H1 (cell line): ENCODE measurements around the gene CSF2RB. TPM values are rescaled to one million over a fixed set of nuclear protein-coding genes. Genes with fewer than 3 reads are reported as not detected.

Experiments used
- CTCF ChIA-PET: fragments of 300-600 bp; sonication (Branson Sonifier 250); formaldehyde crosslinking; loops from one replicate; lab custom pipeline; 2021; ENCODE audit not compliant: partially characterized antibody; lab: Charles Lee
- POLR2A ChIA-PET: fragments of 300-600 bp; sonication (Branson Sonifier 250); formaldehyde crosslinking; loops from one replicate; lab custom pipeline; 2021; ENCODE audit warnings: inconsistent platforms; ENCODE audit not compliant: partially characterized antibody; lab: Charles Lee
- DNase-seq, 2 experiments: peaks; one replicate each; pipeline versions ENCODE4 v3.0.0 to v3.0.0-alpha.2; 2010 to 2022; ENCODE audit warnings: low spot score in 2 of 2, low read depth in 1 of 2, mixed read lengths in 1 of 2
- FAIRE-seq: peaks from 2 replicates; lab custom pipeline; 2011; peaks lifted over from hg19 to GRCh38; lab: Jason Lieb, UNC
- H2AFZ ChIP-seq: 2 replicates; pipeline ENCODE4 v1.8.1; 2012; ENCODE audit warnings: low read length, inconsistent platforms
- H2AK5ac ChIP-seq: 2 replicates; pipeline ENCODE4 v1.6.1; 2013; ENCODE audit warnings: low read depth, low read length
- H2BK120ac ChIP-seq: replicated peaks from 2 replicates; pipeline ENCODE3; 2013; ENCODE audit warnings: low read depth, low read length, inconsistent platforms
- H2BK12ac ChIP-seq: 2 replicates; pipeline ENCODE4 v1.6.1; 2013; ENCODE audit warnings: low read depth, low read length
- H2BK15ac ChIP-seq: 2 replicates; pipeline ENCODE4 v1.6.1; 2013; ENCODE audit warnings: low read length
- H2BK20ac ChIP-seq: 2 replicates; pipeline ENCODE4 v1.6.1; 2013; ENCODE audit warnings: low read length
- H2BK5ac ChIP-seq: 2 replicates; pipeline ENCODE4 v1.6.1; 2013; ENCODE audit warnings: low read depth, low read length
- H3K14ac ChIP-seq: 2 replicates; pipeline ENCODE4 v1.6.1; 2013; ENCODE audit warnings: inconsistent platforms; ENCODE audit not compliant: insufficient read length
- H3K18ac ChIP-seq: 2 replicates; pipeline ENCODE4 v1.6.1; 2013; ENCODE audit warnings: low read length; ENCODE audit errors: extremely low read depth
- H3K23ac ChIP-seq: 2 replicates; pipeline ENCODE4 v1.6.1; 2013; ENCODE audit warnings: inconsistent platforms; ENCODE audit not compliant: insufficient read length
- H3K23me2 ChIP-seq: 2 replicates; pipeline ENCODE4 v1.6.1; 2013; ENCODE audit warnings: low read depth, low read length
- H3K27ac ChIP-seq: 2 replicates; pipeline ENCODE4 v1.6.1; 2011; ENCODE audit warnings: low read depth, low read length, inconsistent platforms
- H3K27me3 ChIP-seq, 4 experiments: replicated peaks in 1 of 4; 1 replicate in 1 of 4; 2 replicates in 3 of 4; pipeline versions ENCODE4 v1.6.1 to v1.8.1; 2011 to 2013; ENCODE audit warnings: low read length in 3 of 4, mild to moderate bottlenecking in 3 of 4, inconsistent platforms in 2 of 4, mixed read lengths in 2 of 4, moderate library complexity in 1 of 4; ENCODE audit not compliant: control insufficient read depth in 3 of 4, insufficient read depth in 3 of 4; ENCODE audit errors: extremely low read depth in 1 of 4
- H3K36me3 ChIP-seq, 4 experiments: 2 replicates each; pipeline versions ENCODE4 v1.6.1 to v1.8.1; 2011 to 2013; ENCODE audit warnings: mild to moderate bottlenecking in 4 of 4, low read length in 3 of 4, moderate library complexity in 2 of 4, control low read depth in 1 of 4, inconsistent platforms in 1 of 4; ENCODE audit not compliant: insufficient read depth in 4 of 4, control insufficient read depth in 2 of 4
- H3K4ac ChIP-seq: replicated peaks from 2 replicates; pipeline ENCODE3; 2013; ENCODE audit warnings: low read length, low read depth, mixed read lengths, inconsistent platforms; ENCODE audit not compliant: insufficient read length
- H3K4me1 ChIP-seq, 4 experiments: replicated peaks in 1 of 4; 1 replicate in 1 of 4; 2 replicates in 3 of 4; pipeline versions ENCODE4 v1.6.1 to v1.8.1; 2011 to 2013; ENCODE audit warnings: low read length in 3 of 4, inconsistent platforms in 2 of 4, mixed read lengths in 1 of 4; ENCODE audit not compliant: insufficient read depth in 4 of 4, control insufficient read depth in 3 of 4
- H3K4me2 ChIP-seq, 2 experiments: 2 replicates each; pipeline versions ENCODE4 v1.6.1 to v1.8.1; 2011 to 2013; ENCODE audit warnings: low read depth in 2 of 2, low read length in 2 of 2, control low read depth in 1 of 2, inconsistent platforms in 1 of 2, mild to moderate bottlenecking in 1 of 2; ENCODE audit not compliant: insufficient read depth in 1 of 2
- H3K4me3 ChIP-seq, 4 experiments: fragments of 200-600, 300-600 bp in 1 of 4; sonication (generic), shearing (Covaris generic), sonication (Bioruptor Twin) in 1 of 4; 2 replicates each; pipeline versions ENCODE4 v1.5.1 to v1.8.1; 2011 to 2016; ENCODE audit warnings: low read length in 4 of 4, low read depth in 3 of 4, control low read depth in 2 of 4, inconsistent platforms in 2 of 4, mild to moderate bottlenecking in 2 of 4, mixed read lengths in 1 of 4, moderate library complexity in 1 of 4; ENCODE audit not compliant: insufficient read depth in 2 of 4; ENCODE audit errors: extremely low read depth in 1 of 4
- H3K56ac ChIP-seq: replicated peaks from 2 replicates; pipeline ENCODE3; 2013; ENCODE audit warnings: low read depth, mild to moderate bottlenecking, mixed read lengths, low read length, inconsistent platforms; ENCODE audit not compliant: insufficient read length
- H3K79me1 ChIP-seq: 2 replicates; pipeline ENCODE4 v1.6.1; 2013; ENCODE audit warnings: low read depth, low read length, control low read depth
- H3K79me2 ChIP-seq, 2 experiments: 2 replicates each; pipeline versions ENCODE4 v1.6.1 to v1.8.1; 2012 to 2013; ENCODE audit warnings: low read length in 2 of 2, mild to moderate bottlenecking in 2 of 2, inconsistent platforms in 1 of 2; ENCODE audit not compliant: insufficient read depth in 2 of 2, control insufficient read depth in 1 of 2
- H3K9ac ChIP-seq, 4 experiments: replicated peaks in 1 of 4; 1 replicate in 1 of 4; 2 replicates in 3 of 4; pipeline versions ENCODE4 v1.6.1 to v1.8.1; 2011 to 2013; ENCODE audit warnings: low read depth in 3 of 4, low read length in 3 of 4, control low read depth in 2 of 4, mild to moderate bottlenecking in 2 of 4, moderate library complexity in 2 of 4, inconsistent platforms in 1 of 4; ENCODE audit errors: extremely low read depth in 1 of 4
- H3K9me3 ChIP-seq, 2 experiments: 2 replicates each; pipeline versions ENCODE4 v1.6.1 to v1.8.1; 2012 to 2013; ENCODE audit warnings: mild to moderate bottlenecking in 2 of 2, moderate library complexity in 2 of 2, control low read depth in 1 of 2, inconsistent platforms in 1 of 2, low read depth in 1 of 2, low read length in 1 of 2, mixed read lengths in 1 of 2; ENCODE audit not compliant: insufficient read depth in 2 of 2
- H4K20me1 ChIP-seq, 2 experiments: replicated peaks in 1 of 2; 2 replicates each; pipeline versions ENCODE3 to v1.8.1; 2011 to 2013; ENCODE audit warnings: inconsistent platforms in 2 of 2, low read length in 2 of 2, mild to moderate bottlenecking in 1 of 2; ENCODE audit not compliant: insufficient read depth in 2 of 2, control insufficient read depth in 1 of 2
- H4K5ac ChIP-seq: 2 replicates; pipeline ENCODE4 v1.6.1; 2013; ENCODE audit warnings: low read length, low read depth, mixed read lengths, inconsistent platforms; ENCODE audit not compliant: insufficient read length
- H4K8ac ChIP-seq: 2 replicates; pipeline ENCODE4 v1.8.0; 2013; ENCODE audit warnings: mild to moderate bottlenecking, moderate library complexity, low read length, inconsistent platforms; ENCODE audit not compliant: insufficient read depth; ENCODE audit errors: extremely low read depth
- H4K91ac ChIP-seq: replicated peaks from 2 replicates; pipeline ENCODE3; 2013; ENCODE audit warnings: low read length, mixed read lengths, inconsistent platforms; ENCODE audit not compliant: insufficient read length
- BACH1 ChIP-seq: IDR thresholded peaks from 2 replicates; pipeline ENCODE4 v1.6.1; 2012; ENCODE audit warnings: low read length, improper control_type of control experiment
- BCL11A ChIP-seq, 2 experiments: IDR thresholded peaks; one replicate each; pipeline ENCODE4 v1.6.1; 2011; ENCODE audit warnings: low read depth in 2 of 2, low read length in 2 of 2, mild to moderate bottlenecking in 2 of 2
- CHD1 ChIP-seq: IDR thresholded peaks from 2 replicates; pipeline ENCODE4 v1.6.1; 2012; ENCODE audit warnings: low read depth, low read length, improper control_type of control experiment
- CTCF ChIP-seq, 3 experiments: IDR thresholded peaks; 1 replicate in 2 of 3; 2 replicates in 1 of 3; pipeline versions ENCODE4 v1.5.1 to v1.6.1; 2011; ENCODE audit warnings: low read length in 3 of 3, mild to moderate bottlenecking in 3 of 3, inconsistent platforms in 2 of 3, low read depth in 1 of 3, moderate library complexity in 1 of 3; ENCODE audit not compliant: insufficient read depth in 1 of 3; ENCODE audit errors: control extremely low read depth in 1 of 3
- GTF2F1 ChIP-seq: IDR thresholded peaks from 2 replicates; pipeline ENCODE4 v1.6.1; 2012; ENCODE audit warnings: low read depth, low read length, improper control_type of control experiment, borderline replicate concordance
- NANOG ChIP-seq: IDR thresholded peaks from 2 replicates; pipeline ENCODE4 v1.6.1; 2011; ENCODE audit warnings: low read length, low read depth, mild to moderate bottlenecking, inconsistent platforms; ENCODE audit not compliant: insufficient read depth, poor library complexity, severe bottlenecking
- RFX5 ChIP-seq: IDR thresholded peaks from 2 replicates; pipeline ENCODE4 v1.6.1; 2011; ENCODE audit warnings: low read depth, low read length, improper control_type of control experiment, borderline replicate concordance
- SAP30 ChIP-seq: fragments of 300-600 bp; sonication (generic); IDR thresholded peaks from 2 replicates; pipeline ENCODE4 v1.7.1; 2012; ENCODE audit warnings: low read length, moderate library complexity, mild to moderate bottlenecking, inconsistent platforms; ENCODE audit not compliant: insufficient read depth, insufficient replicate concordance
- SIN3A ChIP-seq, 2 experiments: IDR thresholded peaks in 1 of 2; conservative IDR thresholded peaks in 1 of 2; 2 replicates each; pipeline ENCODE4 v1.6.1; 2011 to 2012; ENCODE audit warnings: low read length in 2 of 2, improper control_type of control experiment in 1 of 2, low read depth in 1 of 2, mild to moderate bottlenecking in 1 of 2
- ZNF274 ChIP-seq: IDR thresholded peaks from 2 replicates; pipeline ENCODE4 v1.7.0; 2012; ENCODE audit warnings: low read length, borderline replicate concordance; ENCODE audit errors: extremely low read depth
- WGBS, 2 experiments: shearing (Covaris generic) in 1 of 2; methylation state at CpG; one replicate each; pipeline versions ENCODE4 v1.1.6 to v1.1.7; 2013 to 2015; ENCODE audit warnings: low lambda C conversion rate in 2 of 2, mixed read lengths in 2 of 2, inconsistent platforms in 1 of 2, low coverage in 1 of 2, missing lambda C conversion rate in 1 of 2; ENCODE audit not compliant: insufficient replicate concordance in 2 of 2, insufficient coverage in 1 of 2, insufficient read length in 1 of 2; ENCODE audit errors: extremely low coverage in 1 of 2, missing lambda C conversion rate in 1 of 2; 5-methylcytosine and 5-hydroxymethylcytosine counted together
- polyA plus RNA-seq, 7 experiments: library from polyadenylated mRNA; depleted of rRNA in 3 of 7; stranded (reverse) in 5 of 7; unstranded in 2 of 7; fragments of >200 nt in 5 of 7; fragments of 200-250 nt in 2 of 7; gene quantifications; 1 replicate in 5 of 7; 2 replicates in 1 of 7; 4 replicates in 1 of 7; pipeline versions ENCODE4 v1.2.1 to v1.2.3, GENCODE V29; 2011 to 2013; ENCODE audit warnings: missing spikeins in 2 of 7, mixed read lengths in 2 of 7
- total RNA-seq: library from RNA; stranded (reverse); fragmentation: NEBNext Ultra II Directional; extraction: Animal tissue kit (Norgen Biotek cat#: 25700); gene quantifications from 2 replicates; pipeline ENCODE4 v1.2.1, GENCODE V29; 2021

Gene CSF2RB
- total and polyA plus RNA-seq, 2 of the 8 experiments (the other 6 are each of a cell fraction or from before 2014, with no cell fraction given): not detected

- Histone ChIP-seq H2AK5ac (no peak overlapping the region), H2BK120ac (no peak overlapping the region), H3K36me3 (no peaks in the 10 kb centered on the region), H3K23me2 (no peaks in the 10 kb centered on the region), H3K79me1 (no peaks in the 10 kb centered on the region), H2BK5ac (no peak overlapping the region), H3K4me2 (no peak overlapping the region), H3K9me3 (no peaks in the 10 kb centered on the region), H2BK12ac (no peak overlapping the region), H4K5ac (no peak overlapping the region), H3K56ac (no peak overlapping the region), H2AFZ (no peak overlapping the region), H2BK20ac (no peak overlapping the region), H4K8ac (no peak overlapping the region), H3K27me3 (no peaks in the 10 kb centered on the region; a peak in 1 of 7 replicates), H3K9ac (no peak overlapping the region), H3K14ac (no peak overlapping the region), H4K91ac (no peak overlapping the region), H4K20me1 (no peaks in the 10 kb centered on the region), H3K4me3 (no peak overlapping the region), H2BK15ac (no peak overlapping the region), H3K27ac (no peak overlapping the region), H3K18ac (no peak overlapping the region), H3K4ac (no peak overlapping the region), H3K23ac (no peak overlapping the region), H3K4me1 (no peaks in the 10 kb centered on the region), H3K79me2 (no peaks in the 10 kb centered on the region)
- WGBS, 2 experiments: 91% methylated on average over 5 of the region's 5 CpGs; no CpG with 5 or more reads in 1 of the 2 experiments
- ChIA-PET POLR2A (no interaction called here), CTCF (interaction anchor here (0.9 to 8.2 kb wide), 4 partner anchors 8 to 112 kb away, joined by 3 to 68 read pairs (median 8); no protein-coding TSS in a partner anchor)
- no peak for FAIRE-seq
- DNase-seq: no peak
- TF ChIP-seq CHD1 (no peak), BACH1 (no peak), ZNF274 (no peak), BCL11A (IDR thresholded peaks at IDR 0.05; ENCODE audit: low read depth in 2 of 2, low read length in 2 of 2) (no peak), SAP30 (no peak), NANOG (no peak), GTF2F1 (no peak), SIN3A (conservative IDR thresholded peaks at IDR 0.05 in 1 of 2, IDR thresholded peaks at IDR 0.05 in 1 of 2; ENCODE audit: low read depth in 1 of 2, low read length in 2 of 2) (no peak), RFX5 (no peak), CTCF (IDR thresholded peaks at IDR 0.05; ENCODE audit: control extremely low read depth in 1 of 3, insufficient read depth in 1 of 3, low read depth in 1 of 3, low read length in 3 of 3) (no peak)
Observed at GRCh38 chr22:36968249-36968964, 55.0 kb downstream of the CSF2RB start.
